ENCODE results near the gene RAB27A. TPM values are rescaled to one million over a fixed set of nuclear protein-coding genes. Genes with fewer than 3 reads are reported as not detected.

The RAB27A gene
- total and polyA plus RNA-seq, 9 of the 15 experiments (the other 6 are each of a cell fraction or from before 2014, with no cell fraction given), result 31.5 to 171 (median 80.4) TPM

DNA sequence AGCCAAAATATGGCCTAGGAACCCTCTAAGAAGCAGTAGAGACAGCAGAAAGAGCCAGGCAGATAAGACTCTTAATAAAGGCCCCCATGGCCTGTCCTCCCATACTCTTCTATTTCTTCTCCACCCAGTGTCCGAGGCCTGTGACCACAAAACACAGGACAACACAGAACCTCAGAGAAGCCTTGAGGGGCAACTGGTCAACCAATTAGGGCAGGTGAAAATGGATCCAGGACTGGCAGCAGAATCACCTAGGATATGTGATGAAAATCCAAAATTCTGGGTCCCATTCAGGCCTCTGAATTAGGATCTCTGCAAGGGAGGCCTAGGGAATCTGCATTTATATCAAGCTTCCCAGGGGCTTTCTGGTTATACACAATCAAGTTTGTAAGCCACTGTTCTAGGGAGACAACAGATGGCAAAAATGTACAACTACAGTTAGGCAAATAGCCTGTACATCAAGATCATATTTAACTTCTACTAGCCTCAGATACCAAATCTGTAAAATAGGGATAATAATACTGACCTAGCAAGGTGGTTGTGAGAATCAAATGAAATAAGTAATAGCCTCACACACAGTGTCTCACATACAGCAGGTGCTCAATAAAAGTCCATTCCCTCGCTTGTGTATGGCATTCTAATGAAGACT lies 10.4 kb downstream of the RAB27A start (continued):
- TF ChIP-seq, protein P1, sequence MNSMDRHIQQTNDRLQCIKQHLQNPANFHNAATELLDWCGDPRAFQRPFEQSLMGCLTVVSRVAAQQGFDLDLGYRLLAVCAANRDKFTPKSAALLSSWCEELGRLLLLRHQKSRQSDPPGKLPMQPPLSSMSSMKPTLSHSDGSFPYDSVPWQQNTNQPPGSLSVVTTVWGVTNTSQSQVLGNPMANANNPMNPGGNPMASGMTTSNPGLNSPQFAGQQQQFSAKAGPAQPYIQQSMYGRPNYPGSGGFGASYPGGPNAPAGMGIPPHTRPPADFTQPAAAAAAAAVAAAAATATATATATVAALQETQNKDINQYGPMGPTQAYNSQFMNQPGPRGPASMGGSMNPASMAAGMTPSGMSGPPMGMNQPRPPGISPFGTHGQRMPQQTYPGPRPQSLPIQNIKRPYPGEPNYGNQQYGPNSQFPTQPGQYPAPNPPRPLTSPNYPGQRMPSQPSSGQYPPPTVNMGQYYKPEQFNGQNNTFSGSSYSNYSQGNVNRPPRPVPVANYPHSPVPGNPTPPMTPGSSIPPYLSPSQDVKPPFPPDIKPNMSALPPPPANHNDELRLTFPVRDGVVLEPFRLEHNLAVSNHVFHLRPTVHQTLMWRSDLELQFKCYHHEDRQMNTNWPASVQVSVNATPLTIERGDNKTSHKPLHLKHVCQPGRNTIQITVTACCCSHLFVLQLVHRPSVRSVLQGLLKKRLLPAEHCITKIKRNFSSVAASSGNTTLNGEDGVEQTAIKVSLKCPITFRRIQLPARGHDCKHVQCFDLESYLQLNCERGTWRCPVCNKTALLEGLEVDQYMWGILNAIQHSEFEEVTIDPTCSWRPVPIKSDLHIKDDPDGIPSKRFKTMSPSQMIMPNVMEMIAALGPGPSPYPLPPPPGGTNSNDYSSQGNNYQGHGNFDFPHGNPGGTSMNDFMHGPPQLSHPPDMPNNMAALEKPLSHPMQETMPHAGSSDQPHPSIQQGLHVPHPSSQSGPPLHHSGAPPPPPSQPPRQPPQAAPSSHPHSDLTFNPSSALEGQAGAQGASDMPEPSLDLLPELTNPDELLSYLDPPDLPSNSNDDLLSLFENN (IDR thresholded peaks at IDR 0.05; ENCODE audit: low read depth in 2 of 2, low read length in 2 of 2), result no peak
- TF ChIP-seq ZNF121 (CRISPR knock-in tag; conservative IDR thresholded peaks at IDR 0.05), result no peak
- TF ChIP-seq MTF1 (CRISPR knock-in tag; IDR thresholded peaks at IDR 0.05; ENCODE audit: borderline replicate concordance), result no peak
- TF ChIP-seq, protein P2, sequence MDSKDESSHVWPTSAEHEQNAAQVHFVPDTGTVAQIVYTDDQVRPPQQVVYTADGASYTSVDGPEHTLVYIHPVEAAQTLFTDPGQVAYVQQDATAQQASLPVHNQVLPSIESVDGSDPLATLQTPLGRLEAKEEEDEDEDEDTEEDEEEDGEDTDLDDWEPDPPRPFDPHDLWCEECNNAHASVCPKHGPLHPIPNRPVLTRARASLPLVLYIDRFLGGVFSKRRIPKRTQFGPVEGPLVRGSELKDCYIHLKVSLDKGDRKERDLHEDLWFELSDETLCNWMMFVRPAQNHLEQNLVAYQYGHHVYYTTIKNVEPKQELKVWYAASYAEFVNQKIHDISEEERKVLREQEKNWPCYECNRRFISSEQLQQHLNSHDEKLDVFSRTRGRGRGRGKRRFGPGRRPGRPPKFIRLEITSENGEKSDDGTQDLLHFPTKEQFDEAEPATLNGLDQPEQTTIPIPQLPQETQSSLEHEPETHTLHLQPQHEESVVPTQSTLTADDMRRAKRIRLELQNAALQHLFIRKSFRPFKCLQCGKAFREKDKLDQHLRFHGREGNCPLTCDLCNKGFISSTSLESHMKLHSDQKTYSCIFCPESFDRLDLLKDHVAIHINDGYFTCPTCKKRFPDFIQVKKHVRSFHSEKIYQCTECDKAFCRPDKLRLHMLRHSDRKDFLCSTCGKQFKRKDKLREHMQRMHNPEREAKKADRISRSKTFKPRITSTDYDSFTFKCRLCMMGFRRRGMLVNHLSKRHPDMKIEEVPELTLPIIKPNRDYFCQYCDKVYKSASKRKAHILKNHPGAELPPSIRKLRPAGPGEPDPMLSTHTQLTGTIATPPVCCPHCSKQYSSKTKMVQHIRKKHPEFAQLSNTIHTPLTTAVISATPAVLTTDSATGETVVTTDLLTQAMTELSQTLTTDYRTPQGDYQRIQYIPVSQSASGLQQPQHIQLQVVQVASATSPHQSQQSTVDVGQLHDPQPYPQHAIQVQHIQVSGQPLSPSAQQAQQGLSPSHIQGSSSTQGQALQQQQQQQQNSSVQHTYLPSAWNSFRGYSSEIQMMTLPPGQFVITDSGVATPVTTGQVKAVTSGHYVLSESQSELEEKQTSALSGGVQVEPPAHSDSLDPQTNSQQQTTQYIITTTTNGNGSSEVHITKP (IDR thresholded peaks at IDR 0.05; ENCODE audit: partially characterized antibody), result no peak
- 0 out of 4 replicates have a peak, but pooled peaks of 1 of the 2 experiments have one; percentile 20 for TF ChIP-seq MAZ (CRISPR knock-in tag; conservative IDR thresholded peaks at IDR 0.05 in 1 of 2, IDR thresholded peaks at IDR 0.05 in 1 of 2)
- TF ChIP-seq ZFP30 (CRISPR knock-in tag; IDR thresholded peaks at IDR 0.05; ENCODE audit: borderline replicate concordance), result no peak
- TF ChIP-seq ZNF24 (IDR thresholded peaks at IDR 0.05), result 0 out of 2 replicates have a peak, but pooled peaks have one; percentile 60
- 0 out of 2 replicates have a peak, but pooled peaks have one; percentile 30 for TF ChIP-seq KAT7 (CRISPR knock-in tag; IDR thresholded peaks at IDR 0.05; ENCODE audit: borderline replicate concordance)
- TF ChIP-seq XRCC4 (IDR thresholded peaks at IDR 0.05; ENCODE audit: extremely low read depth, insufficient read depth, insufficient read length), result no peak
- no peak for TF ChIP-seq NFRKB (IDR thresholded peaks at IDR 0.05; ENCODE audit: low read depth)
- 0 out of 2 replicates have a peak, but pooled peaks have one; percentile 11 for TF ChIP-seq CBX1 (IDR thresholded peaks at IDR 0.05; ENCODE audit: low read depth)
- TF ChIP-seq ADNP (tag; IDR thresholded peaks at IDR 0.05), result peak; percentile 93
- peak; percentile 70; the same call in 1 of the 2 replicates for TF ChIP-seq ZNF197 (CRISPR knock-in tag; IDR thresholded peaks at IDR 0.05; ENCODE audit: low read depth)
- TF ChIP-seq ZNF395 (CRISPR knock-in tag; IDR thresholded peaks at IDR 0.05), result peak; percentile 56; the same call in 1 of the 2 replicates
- TF ChIP-seq CREB3L1 (IDR thresholded peaks at IDR 0.05; ENCODE audit: borderline replicate concordance, low read depth), result 0 out of 2 replicates have a peak, but pooled peaks have one; percentile 10
- TF ChIP-seq ZKSCAN8 (CRISPR knock-in tag; IDR thresholded peaks at IDR 0.05), result peak; percentile 98
